ENCODE measurements around the gene FNDC1.

FNDC1 gene

DNA sequence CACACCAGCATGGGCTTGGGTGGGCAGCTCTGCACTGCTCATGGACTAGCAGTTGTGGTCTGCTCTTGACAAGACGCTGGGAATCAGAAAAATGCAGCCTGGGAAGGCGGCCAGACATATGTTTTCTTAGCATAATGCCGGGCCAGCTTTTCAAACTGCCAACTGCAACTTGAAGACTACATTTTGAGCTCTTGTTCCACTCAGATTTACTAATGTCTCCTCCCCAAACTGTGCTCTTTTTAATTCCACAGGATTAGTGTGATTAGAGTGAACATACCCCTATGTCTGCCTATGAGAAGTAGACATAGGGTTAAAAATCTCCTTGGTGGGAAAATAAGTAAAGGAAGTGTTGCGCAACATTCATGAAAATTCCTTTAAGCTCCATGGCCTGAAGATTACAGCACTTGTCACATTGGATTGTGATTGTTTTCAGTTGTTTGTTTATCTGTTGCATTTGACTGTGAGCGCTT, 5.3 kb upstream of the FNDC1 start:
- no peak for DNase-seq

DNA sequence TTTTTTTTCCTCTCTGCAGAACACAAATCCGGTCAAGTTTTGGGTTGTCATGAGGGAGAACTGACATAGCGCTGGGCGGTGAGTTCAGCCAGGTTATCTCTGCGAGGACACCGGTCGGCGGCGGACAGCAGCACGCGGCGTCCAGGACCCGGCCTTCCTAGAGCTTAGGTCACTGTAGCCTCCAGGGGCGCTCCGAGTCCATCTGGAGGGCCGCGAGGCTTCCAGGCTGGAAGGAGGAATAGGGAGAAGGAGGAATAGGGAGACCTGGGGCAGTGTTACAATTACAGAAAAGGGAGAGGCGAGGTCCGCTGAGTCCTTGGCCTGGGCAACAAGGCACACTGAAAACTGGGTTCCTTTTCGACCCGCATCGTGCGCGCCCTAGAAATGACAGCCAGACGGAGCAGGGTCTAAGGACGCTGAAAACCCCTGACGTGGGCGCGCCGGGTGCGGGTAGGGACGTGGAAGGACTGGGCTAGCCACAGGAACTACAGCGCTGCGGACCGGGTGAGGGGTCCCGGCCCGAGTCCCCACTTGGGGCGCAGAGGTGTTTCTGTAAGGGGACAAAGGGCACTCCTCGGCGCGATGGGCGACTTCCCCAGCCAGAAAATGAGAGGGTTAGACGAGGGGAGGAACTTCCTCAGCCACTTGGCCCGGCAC, 536 bp upstream of the FNDC1 start:
- DNase-seq, result no peak

DNA sequence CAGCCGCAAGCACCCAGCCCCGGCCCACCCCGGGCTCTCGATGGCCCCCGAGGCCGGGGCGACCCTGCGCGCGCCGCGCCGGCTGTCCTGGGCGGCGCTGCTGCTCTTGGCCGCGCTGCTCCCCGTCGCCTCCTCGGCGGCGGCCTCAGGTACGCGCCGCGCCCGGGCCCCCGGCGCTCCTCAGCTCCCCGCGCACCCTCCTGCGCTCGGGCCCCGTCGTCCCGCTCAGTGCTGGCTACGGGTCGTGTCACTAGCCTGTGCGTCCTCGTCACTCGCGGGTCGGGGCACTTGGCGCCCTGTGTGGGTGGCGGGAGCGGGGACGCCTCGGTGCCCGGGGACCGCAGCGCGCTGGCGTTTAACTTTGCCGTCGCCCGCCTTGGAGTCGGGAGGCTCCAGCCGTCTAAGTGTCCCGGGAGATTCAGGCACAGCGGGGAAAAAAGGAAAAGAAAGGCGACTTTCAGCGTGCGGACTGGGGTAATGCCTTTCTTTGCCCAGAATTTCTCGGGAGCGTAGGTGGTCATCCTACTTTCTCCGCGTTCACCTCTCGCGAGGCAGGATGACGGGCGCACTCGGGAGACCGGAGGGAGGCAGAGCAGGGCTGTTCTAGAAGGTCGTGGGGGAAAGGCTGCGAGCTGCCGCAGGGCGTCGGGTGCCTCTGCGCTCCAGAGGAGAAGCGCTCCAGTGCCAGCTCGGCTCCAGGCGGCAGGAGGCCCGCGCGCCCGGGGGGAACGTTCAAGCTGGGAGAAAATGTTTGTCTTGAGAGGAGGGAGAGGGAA, 545 bp downstream of the FNDC1 start:
- no peak for DNase-seq

DNA sequence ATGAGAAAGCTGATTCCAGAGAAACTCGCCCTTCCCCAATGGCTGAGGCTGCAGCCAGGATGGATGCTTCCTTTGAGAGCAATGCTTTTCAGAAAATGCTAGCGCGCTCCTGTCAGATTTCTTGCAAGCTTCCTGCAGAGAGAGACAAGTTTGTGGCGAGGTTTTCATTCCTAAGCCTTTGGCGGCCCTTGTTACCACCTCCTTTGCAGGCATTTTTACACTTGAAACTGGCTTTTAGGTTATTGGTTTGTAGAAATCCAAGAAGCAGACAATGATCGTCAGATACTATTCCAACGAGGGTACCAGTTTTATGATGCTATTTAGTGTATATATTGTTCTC, 1.1 kb downstream of the FNDC1 start:
- no peak for DNase-seq

DNA sequence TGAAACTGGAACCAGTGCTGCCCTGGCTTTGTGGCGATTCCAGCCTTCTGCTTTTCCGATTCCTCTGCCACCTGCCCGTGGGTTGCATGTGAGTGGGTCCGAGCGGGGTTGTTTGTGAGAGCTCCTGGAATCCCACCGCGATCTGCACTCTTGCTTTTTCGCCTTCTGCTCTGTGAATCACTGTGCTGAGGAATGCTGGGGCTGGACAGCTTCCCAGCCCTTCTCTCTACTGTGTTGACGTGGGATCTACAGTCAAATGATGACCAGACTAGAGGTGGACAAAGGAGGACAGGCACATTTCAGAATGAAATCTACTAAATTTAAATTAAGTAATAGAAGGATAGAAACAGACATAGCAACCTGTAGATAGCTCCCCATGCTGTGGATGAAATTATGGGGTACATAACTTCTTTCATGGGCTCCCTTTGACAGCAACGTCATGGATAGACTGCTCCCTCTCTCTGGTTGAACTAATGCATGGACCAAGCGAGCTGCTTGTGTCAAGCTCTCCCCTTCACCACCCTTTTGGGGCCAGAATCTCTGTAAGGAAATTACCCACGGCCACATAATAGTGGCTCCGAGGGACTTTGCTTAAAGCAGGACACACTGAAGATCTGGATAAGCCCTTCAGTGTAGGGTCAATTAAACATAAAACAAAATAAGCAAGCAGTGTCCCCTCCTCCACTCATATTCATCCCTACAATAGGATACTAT, 2.0 kb downstream of the FNDC1 start:
- no peak for DNase-seq

DNA sequence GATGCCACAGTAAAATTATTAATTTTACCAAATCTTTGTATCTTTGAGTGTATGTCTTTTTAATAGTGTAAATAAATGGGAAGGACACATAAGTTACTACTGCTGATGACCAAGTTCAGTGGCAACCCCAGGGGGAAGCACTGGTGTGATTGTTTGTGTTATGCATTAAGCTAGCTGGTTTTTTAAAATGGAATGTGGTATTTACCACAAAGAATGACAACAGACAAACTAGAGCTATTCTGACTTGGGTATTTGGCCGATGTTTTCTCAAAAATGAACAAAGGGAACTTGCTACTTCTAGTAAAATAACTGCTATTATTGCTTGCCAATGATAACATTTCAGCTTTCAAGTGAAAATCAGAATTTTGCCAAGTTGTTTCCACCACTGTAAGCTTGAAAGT, 2.9 kb downstream of the FNDC1 start:
- no peak for DNase-seq

DNA sequence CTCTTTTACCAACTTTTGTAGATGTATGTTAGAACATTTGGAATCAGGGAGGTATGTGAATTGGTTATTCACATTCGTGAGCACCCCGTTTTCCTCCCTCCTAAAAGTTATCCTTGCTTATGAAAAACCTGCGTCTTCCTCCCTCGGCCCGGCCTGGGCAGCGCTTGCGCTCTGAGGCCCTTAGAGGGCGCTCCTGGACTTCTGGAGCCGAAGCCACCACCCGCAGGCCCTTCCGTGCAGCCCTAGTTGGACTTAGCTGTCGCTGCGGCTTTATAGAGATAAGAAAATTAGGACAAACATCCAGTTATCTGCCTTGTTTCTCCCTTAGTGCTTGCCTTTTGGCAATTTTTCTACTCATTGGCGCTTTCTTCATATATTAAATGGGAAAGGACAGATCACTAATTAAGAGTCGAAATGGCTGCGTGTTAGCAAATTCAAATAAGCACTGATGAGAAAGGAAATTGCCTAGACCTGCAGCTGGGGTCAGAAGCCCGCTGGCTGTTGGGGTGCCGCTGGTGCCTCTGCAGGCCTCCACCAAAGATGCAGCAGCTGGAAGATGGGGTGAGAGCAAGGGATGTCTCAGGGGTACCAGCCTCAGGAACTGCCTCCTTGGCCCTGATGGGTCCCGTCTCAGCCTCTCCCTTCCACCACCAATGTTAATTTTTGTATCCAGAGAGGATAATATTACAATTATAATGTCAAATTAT, 5.2 kb downstream of the FNDC1 start:
- DNase-seq, result peak; percentile 91

DNA sequence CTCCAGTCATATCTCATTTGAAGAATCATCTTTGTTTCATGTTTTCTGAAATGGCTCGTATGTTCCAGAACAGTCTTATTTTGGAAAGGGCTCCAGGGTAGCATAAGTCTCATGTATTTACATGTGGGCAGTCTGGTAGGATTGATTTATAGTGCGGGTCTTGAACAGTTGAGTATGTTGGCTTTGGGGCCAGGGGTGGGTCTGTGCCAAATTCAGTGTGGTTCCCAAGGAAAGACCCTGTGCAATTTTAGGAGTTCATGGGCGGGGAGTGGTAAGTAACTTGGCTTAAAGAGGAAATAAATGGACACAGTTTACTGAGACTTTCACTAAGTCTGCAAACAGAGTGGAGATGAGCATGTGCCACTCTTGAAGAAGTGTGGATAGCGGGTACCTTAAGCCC, 7.7 kb downstream of the FNDC1 start:
- DNase-seq, result no peak

DNA sequence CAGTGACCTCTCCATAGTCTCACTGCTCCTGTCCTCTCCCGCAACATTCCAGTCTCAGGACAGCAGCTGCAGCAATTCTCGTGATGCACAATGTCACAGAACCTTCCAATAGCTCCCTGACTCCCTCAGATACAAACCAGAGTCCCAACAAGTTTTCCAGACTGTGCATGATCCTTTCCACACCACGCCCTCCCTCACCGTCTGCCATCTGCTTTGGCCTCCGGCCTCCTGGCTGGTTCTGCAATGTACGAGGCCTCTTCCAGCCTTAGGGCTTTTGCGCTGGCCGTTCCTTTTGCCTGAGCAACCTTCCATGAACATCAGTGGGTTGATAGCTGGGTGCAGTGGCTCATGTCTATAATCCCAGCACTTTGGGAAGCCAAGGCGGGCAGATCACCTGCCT, 9.6 kb downstream of the FNDC1 start:
- no peak for DNase-seq

DNA sequence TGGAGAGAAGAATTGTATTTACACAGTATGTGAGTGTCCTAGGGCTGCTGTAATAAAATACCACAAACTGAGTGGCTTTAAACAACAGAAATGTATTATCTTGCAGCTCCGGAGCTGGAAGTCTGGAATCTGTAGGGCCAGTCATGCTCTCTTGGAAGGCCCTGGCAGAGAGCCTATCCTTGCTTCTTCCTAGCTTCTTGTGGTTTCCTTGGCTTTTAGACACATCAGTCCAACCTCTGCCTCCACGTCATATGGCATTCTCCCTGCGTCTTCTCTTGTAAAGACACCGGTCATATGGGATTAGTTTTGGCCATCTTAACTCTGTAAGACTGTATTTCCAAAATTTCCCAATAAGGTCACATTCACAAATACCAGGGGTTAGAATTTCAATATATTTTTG, 10.8 kb downstream of the FNDC1 start:
- no peak for DNase-seq

DNA sequence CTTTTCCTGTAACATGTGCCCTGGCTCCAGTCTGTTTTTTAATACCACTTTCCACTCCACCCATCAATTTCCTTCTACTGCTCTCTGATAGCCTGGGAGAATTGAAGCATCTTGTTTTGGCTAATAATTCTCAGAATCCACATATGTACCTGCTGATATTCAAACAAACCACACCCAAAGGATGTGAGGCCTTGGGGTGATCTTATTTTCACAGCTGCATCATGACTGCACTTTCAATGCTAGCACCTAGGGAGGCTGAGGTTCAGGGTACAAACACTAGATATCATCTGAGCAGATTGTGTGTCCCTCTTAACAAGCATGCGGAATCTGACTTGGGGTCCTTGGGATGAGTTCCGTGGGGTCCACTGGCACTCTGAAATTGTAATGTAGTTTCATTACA, 12.7 kb downstream of the FNDC1 start:
- no peak for DNase-seq

DNA sequence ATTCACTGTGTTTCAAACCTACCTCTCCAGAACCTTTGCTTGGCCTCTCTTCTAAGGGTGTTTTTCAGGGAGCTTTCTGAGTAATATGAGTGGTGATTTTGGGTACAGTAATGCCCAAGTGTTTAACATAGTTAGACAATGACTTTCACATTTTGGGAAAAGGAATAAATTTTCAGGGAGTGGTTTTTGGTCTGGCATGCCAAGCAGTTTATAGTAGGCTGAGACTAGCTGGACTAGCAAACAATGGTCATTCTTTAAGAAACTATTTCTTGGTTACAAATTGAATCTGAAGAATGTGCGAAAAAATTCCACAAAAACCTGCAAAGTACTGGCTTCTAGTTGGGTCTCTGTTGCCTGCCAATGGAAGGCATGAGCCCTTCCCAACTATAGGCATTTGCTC, 15.4 kb downstream of the FNDC1 start:
- no peak for DNase-seq

DNA sequence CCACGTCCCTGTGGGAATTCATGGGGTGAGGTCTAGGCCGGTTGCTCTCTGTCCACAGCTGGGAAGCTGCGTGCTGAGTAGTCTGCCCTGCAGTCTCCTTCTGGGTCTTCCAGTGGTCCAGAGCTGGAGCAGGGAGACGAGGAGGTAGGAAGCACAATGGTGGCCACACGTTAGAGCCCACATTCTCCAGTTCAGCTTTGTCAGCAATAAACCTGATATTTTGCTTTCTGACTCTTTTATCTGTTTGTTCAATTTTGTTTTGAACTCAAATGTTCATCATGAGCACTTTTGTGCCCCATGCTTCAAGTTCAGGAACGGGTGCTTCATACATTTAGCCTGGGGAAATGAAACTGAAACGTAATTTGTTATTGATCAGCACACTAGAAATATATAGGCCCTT, 21.3 kb downstream of the FNDC1 start:
- DNase-seq, result no peak

DNA sequence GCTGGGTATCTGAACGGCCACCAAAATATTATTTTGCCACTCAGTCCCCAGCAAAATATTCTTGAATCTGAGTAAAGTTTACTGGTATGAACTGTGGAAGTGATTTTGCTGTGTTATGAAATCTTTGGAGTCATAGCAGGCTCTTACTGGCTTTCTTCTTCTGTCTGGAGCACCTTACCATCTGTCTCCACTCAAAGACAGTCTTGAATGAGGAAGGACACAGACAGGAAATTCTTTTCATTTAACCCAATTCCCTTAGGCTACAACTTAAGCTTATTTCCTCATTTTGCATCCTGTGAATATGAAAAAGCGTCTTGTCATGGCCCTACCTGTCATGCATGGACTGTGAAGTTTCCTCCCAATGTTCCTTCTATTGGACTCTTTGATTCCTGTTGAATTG, 24.7 kb downstream of the FNDC1 start:
- no peak for DNase-seq

DNA sequence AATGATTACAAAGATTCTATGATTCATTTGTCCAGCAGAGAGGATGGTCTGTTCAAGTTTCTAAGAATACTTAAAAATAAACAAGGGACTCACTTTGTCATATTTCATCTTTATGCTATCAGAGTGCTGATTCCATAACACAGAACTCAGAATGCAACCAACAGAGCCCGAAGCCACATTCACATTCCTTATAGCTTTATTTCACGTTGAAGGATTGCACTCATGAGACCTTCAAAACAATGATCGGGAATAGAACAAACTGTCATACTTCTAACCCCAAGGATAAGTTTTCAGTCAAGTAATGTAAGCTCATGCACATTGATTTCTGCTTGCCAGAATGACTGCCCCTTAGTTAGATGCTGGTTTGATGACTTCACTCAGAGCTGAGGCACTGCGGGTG, 25.2 kb downstream of the FNDC1 start:
- DNase-seq, result no peak

DNA sequence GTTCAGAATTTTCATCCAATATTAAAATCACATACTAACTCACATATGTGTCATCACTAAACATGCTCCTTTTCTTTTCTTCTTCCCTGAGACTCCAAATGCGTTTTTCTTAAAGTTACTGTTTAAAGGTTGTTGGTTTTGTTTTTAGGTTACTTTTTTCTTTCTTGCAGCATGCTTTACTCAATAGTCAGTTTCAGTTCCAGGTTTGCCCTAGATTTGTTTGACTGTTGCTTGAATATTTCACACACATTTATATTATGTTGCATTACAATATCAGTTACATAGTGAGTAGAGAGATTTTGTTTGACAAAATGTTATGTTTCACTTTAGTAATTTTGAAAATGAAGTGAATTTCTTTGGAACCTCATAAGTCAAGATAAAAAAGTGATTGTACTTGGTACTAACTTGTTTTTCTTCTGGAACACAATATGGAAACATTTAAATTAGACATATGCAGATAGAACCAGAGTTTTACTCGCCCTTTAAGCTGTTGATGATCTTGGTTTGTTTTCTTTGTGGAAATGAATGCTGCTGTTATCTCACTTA, 27.3 kb downstream of the FNDC1 start:
- no peak for DNase-seq

DNA sequence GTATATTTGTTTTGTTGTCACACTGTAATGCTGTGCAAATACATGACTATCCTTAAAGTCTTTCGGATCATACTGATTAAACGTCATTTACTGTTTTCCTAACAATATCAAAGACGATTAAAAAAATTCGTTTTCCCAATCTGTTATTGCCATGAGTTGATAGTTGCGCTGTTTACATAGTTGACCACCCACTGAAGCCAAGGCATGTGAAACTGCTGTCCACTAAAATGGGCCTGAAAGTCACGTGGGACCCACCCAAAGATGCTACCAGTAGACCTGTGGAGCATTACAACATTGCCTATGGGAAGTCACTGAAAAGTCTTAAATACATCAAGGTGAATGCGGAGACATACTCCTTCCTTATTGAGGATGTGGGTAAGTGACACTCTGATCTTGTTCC, 28.1 kb downstream of the FNDC1 start:
- no peak for DNase-seq

DNA sequence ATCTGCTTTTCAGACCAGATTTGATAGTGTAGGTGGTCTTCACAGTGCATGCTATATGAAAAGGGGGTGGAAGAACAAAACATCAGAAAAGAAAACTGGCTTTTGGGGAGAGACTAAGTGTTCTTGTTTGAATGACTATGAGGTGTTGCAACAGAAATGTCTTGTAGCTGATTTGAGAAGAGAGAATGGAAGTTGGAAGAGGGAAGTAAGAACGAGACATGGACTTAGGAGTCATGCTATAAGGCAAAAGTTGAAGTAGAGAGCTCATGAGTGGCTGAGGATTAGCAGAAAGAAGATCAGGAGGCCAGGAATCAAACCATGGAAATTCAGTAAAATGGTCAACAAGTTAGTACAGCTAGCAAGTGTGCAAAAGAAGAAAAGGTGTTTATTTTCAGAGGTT, 32.1 kb downstream of the FNDC1 start:
- no peak for DNase-seq

DNA sequence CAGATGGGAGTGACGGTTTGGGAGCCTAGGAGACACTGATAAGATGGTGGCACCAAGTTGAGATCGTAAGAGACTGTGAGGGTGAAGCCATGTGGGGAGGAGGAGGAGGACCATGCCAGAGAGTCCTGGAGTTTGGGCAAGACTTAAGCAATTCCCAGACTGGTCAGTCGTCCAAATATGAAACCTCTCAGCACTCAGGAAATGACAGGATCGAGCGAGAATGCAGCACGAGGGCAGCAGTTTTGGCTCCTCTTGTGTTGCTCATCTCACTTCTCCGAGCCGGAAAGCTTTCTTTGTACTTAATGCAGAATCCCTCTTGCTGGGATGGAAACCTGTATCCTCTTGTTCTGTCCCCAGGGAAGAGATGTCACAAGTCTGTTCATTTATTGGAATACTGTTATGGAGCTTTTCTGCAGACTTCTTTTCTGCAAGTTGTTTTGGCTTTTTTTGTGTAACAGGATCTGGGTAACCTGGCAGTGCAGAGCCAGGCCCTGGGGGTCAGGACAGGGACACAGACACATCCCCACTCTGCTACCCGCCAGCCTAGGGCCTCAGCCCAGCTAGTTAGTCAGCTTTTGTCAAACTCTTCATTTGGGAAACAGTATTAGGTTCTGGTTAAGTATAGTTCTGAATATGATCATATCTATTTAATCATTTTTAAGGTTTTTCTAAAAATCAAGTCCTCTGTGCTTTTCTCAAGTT, 34.3 kb downstream of the FNDC1 start:
- no peak for DNase-seq

DNA sequence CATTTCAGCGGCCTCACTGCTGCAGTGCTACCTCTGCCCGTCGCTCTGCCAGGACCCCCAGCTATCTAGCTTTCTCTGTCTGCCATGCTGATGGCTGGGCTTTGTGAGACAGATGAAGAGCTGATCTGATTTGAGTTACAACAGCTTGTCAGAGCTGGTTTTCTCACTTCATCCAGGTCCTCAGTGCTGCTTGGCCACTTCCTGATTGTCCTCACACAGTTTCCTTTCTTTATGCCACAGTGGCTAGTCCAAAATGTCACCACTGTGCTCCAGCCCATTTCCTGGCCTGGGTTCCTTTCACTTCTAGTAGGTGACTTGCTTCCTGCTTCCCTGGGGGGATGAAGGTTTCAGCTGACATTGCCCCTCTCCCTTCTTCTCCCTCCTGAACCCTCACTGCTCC, 35.4 kb downstream of the FNDC1 start:
- DNase-seq, result no peak

DNA sequence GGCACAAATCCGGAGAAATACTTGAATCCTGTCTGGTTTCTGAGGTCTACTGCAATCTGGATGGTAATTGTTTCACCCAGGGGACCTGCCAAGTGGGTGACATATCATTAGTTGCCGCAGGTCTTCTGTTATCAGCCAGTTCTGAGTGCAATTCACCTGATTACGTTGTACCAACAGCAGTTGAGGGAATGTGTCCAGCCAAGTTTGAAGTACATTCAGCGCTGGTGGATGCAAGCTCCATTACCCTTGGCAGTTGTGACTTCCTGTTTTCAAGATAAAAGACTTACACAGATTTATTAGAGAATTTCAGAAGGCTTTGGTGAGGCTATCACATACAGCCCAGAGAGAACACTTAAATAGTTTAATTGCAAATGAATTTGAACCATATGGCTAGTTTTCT, 42.8 kb downstream of the FNDC1 start:
- DNase-seq, result no peak

DNA sequence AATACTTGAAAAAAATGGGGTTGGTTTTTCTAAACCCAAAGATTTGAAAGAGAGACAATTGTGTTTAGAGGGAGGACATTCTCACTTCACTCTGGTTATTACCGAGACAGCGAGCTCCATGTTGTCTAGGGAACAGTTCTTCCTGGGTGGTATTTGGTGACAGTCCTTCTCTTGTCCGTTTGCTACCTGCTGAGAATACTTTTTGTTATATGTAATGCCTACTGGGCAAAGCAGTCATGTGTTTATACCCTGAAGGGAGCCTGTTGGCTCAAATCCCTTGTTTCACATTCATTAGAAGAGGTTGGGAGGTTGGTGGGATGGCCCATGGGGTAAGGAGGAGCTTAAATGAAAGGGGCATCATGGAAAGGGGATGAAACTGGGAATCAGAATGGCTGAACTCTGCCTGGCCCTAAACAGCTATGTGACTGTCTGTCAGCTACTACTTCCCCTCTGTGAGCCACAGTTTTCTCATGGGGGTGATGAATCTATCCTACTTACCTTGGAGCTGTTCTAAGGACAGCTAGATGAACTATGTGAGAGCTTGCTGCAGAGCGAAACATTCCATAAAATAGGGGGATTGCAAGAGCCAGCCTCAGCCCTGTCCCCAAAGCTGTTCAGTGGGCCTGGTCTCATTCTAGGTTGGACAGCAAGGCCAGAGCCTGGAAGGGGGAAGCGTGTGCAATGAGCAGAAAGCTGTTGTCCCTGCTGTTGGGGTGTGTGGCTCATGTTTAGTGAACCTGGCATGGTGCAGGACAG, 43.5 kb downstream of the FNDC1 start:
- no peak for DNase-seq
